ENCODE results near the gene LARGE1.

LARGE1 gene

DNA sequence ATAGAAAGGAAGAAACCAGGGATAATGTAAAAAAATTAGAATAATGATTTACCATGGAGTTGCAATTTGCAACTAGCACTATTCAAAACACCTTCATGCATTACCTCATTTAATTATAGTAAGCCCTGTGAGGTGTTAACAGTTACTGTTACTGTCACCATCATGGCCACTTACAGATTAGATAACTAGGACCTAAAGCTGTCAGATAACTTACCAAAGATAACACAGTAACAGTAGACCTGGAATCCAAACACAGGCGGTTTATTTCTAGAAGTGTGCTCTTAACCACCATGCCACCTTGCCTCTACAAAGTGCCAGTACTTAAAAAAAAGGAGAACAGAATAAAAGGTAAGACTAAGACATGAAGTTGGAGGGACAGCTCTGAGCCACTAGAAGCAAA lies 11.1 kb upstream of the LARGE1 start:
- no peaks in the 10 kb centered on the region for H3K9me2 ChIP-seq (replicated peaks; ENCODE audit: low read depth, low read length)
- no peaks in the 10 kb centered on the region for H3K4me1 ChIP-seq (ENCODE audit: insufficient read depth, low read length, poor library complexity, severe bottlenecking)
- TF ChIP-seq EZH2phosphoT487 (IDR thresholded peaks at IDR 0.05; ENCODE audit: borderline replicate concordance) = no peak
- TF ChIP-seq, protein P1, sequence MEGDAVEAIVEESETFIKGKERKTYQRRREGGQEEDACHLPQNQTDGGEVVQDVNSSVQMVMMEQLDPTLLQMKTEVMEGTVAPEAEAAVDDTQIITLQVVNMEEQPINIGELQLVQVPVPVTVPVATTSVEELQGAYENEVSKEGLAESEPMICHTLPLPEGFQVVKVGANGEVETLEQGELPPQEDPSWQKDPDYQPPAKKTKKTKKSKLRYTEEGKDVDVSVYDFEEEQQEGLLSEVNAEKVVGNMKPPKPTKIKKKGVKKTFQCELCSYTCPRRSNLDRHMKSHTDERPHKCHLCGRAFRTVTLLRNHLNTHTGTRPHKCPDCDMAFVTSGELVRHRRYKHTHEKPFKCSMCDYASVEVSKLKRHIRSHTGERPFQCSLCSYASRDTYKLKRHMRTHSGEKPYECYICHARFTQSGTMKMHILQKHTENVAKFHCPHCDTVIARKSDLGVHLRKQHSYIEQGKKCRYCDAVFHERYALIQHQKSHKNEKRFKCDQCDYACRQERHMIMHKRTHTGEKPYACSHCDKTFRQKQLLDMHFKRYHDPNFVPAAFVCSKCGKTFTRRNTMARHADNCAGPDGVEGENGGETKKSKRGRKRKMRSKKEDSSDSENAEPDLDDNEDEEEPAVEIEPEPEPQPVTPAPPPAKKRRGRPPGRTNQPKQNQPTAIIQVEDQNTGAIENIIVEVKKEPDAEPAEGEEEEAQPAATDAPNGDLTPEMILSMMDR (conservative IDR thresholded peaks at IDR 0.05; ENCODE audit: low read length) = no peak
- H3K9me3 ChIP-seq (ENCODE audit: insufficient read depth, low read depth, low read length) = no peaks in the 10 kb centered on the region; the same call in 1 of the 2 replicates
- no peaks in the 10 kb centered on the region for H4K20me1 ChIP-seq (ENCODE audit: insufficient read depth, low read length, poor library complexity, severe bottlenecking)
- no peaks in the 10 kb centered on the region for H3K27me3 ChIP-seq (ENCODE audit: insufficient read depth, low read length, poor library complexity, severe bottlenecking)
- no peak overlapping the region for H2AFZ ChIP-seq (ENCODE audit: low read length)
- H3K4me3 ChIP-seq (ENCODE audit: low read length, poor library complexity, severe bottlenecking) = no peak overlapping the region
- H3F3A ChIP-seq (ENCODE audit: low read depth) = no peaks in the 10 kb centered on the region
- H3K9ac ChIP-seq (ENCODE audit: low read depth, low read length, poor library complexity, severe bottlenecking) = no peak overlapping the region
- no peak overlapping the region for H3K4me2 ChIP-seq (ENCODE audit: low read depth, low read length, poor library complexity, severe bottlenecking)
- no peaks in the 10 kb centered on the region for H3K36me3 ChIP-seq (ENCODE audit: insufficient read depth, low read length)
- no peaks in the 10 kb centered on the region for H3K79me2 ChIP-seq (ENCODE audit: insufficient read depth, low read length)

DNA sequence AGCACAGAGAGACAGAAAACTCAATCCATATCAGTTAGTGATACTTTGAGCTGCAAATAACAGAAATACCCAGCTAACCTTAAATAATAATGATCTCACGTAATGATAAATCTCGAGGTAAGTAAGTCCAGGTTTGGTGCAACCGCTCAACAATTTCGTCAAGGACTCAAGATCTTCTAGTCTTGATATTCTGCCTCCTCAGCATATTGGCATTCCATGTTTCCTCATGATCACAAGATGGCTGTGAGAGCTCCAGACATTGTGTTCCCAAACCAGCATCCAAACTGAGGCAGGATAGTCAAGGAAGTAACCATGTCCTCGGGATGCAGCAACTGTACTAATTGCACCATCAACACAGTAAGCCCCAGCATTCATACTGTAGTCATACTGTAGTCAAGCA lies 7.5 kb upstream of the LARGE1 start:
- no peaks in the 10 kb centered on the region for H3K27me3 ChIP-seq (ENCODE audit: insufficient read depth, low read length, poor library complexity, severe bottlenecking)
- H3K4me1 ChIP-seq (ENCODE audit: insufficient read depth, low read length, poor library complexity, severe bottlenecking) = no peaks in the 10 kb centered on the region

DNA sequence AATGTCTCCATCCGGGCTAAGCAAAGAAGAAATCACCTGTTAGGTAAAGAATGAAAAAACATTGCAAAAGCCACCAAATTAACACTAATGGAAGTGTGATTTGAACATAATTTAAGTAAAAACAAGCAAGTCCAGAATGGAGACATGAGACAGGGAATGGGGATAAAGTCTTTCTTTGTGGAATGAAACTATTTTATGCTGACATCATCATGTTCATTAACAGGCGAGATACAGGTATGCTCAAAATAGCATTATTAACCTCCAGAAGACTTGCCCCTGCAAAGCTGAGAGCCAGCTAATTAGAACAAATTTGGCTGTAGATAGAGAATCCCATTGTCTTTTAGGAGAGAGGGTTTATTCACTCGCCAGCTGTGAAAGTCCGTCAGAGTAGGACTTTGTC lies 4.9 kb upstream of the LARGE1 start:
- H3K36me3 ChIP-seq (ENCODE audit: insufficient read depth, low read length) = no peaks in the 10 kb centered on the region
- H2AFZ ChIP-seq (ENCODE audit: low read length) = no peak overlapping the region
- H4K20me1 ChIP-seq (ENCODE audit: insufficient read depth, low read length, poor library complexity, severe bottlenecking) = no peaks in the 10 kb centered on the region
- H3K79me2 ChIP-seq (ENCODE audit: insufficient read depth, low read length) = no peaks in the 10 kb centered on the region
- H3K4me2 ChIP-seq (ENCODE audit: low read depth, low read length, poor library complexity, severe bottlenecking) = no peak overlapping the region
- no peaks in the 10 kb centered on the region for H3K27me3 ChIP-seq (ENCODE audit: insufficient read depth, low read length, poor library complexity, severe bottlenecking)
- H3K4me3 ChIP-seq (ENCODE audit: low read length, poor library complexity, severe bottlenecking) = no peak overlapping the region
- no peak overlapping the region for H3K9ac ChIP-seq (ENCODE audit: low read depth, low read length, poor library complexity, severe bottlenecking)
- no peaks in the 10 kb centered on the region for H3K9me3 ChIP-seq (ENCODE audit: insufficient read depth, low read depth, low read length)
- no peaks in the 10 kb centered on the region for H3K4me1 ChIP-seq (ENCODE audit: insufficient read depth, low read length, poor library complexity, severe bottlenecking)
- TF ChIP-seq, protein P1 (conservative IDR thresholded peaks at IDR 0.05; ENCODE audit: low read length) = no peak
- TF ChIP-seq EZH2phosphoT487 (IDR thresholded peaks at IDR 0.05; ENCODE audit: borderline replicate concordance) = no peak
- H3K9me2 ChIP-seq (replicated peaks; ENCODE audit: low read depth, low read length) = no peaks in the 10 kb centered on the region
- H3F3A ChIP-seq (ENCODE audit: low read depth) = no peaks in the 10 kb centered on the region

More for the DNA sequence above, 7.5 kb upstream of the LARGE1 start:
- Histone ChIP-seq H2AFZ (ENCODE audit: low read length) (no peak overlapping the region), H3K9ac (ENCODE audit: low read depth, low read length, poor library complexity, severe bottlenecking) (no peak overlapping the region), H3K9me3 (ENCODE audit: insufficient read depth, low read depth, low read length) (no peaks in the 10 kb centered on the region; the same call in 1 of the 2 replicates), H3F3A (ENCODE audit: low read depth) (no peaks in the 10 kb centered on the region), H4K20me1 (ENCODE audit: insufficient read depth, low read length, poor library complexity, severe bottlenecking) (no peaks in the 10 kb centered on the region), H3K36me3 (ENCODE audit: insufficient read depth, low read length) (no peaks in the 10 kb centered on the region), H3K4me2 (ENCODE audit: low read depth, low read length, poor library complexity, severe bottlenecking) (no peak overlapping the region), H3K4me3 (ENCODE audit: low read length, poor library complexity, severe bottlenecking) (no peak overlapping the region), H3K79me2 (ENCODE audit: insufficient read depth, low read length) (no peaks in the 10 kb centered on the region), H3K9me2 (replicated peaks; ENCODE audit: low read depth, low read length) (no peaks in the 10 kb centered on the region)
- TF ChIP-seq, protein P1 (conservative IDR thresholded peaks at IDR 0.05; ENCODE audit: low read length) = no peak
- TF ChIP-seq EZH2phosphoT487 (IDR thresholded peaks at IDR 0.05; ENCODE audit: borderline replicate concordance) = no peak
